ENCODE data around the gene OR2A5.
"Not testable (repeated sequence)": the region's sequence is repeated elsewhere in the genome, so short reads cannot be mapped to it uniquely, and the experiment has no call there.

Gene OR2A5

DNA sequence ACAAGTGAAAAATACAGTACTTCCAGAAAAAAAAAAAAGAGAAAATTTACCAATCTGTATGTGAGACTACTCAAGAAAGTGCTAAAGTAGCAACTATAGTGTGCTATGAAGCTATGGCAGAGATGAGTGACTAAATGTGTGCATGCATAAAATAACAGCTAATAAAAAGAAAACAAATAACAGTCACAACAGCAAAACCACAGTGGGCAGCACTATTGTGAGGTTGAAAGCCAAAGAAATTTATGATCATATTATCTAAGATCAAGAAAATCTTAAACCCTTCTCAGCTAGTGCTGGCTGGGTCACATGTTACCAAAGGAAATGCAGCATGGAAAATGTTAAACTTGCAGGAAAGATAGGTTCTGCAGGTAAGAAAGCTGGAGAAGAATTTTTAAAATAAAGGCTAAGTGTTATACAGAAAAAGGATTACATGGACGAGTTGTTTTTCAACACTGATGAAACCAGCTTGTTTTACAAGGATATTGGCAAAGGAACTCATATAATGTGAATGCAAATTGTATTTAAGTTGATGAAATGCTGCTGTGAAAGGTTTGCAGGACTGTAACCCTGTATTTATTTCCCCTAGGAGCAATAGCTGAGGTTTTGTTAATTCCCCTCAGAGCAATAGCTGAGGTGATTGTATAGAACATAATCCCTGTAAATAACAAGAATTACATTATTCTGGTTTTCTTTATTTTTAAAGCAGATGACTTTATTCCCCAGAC is 15.6 kb upstream of the OR2A5 start:
- DNase-seq (ENCODE audit: low read depth in 2 of 2), result no peak

DNA sequence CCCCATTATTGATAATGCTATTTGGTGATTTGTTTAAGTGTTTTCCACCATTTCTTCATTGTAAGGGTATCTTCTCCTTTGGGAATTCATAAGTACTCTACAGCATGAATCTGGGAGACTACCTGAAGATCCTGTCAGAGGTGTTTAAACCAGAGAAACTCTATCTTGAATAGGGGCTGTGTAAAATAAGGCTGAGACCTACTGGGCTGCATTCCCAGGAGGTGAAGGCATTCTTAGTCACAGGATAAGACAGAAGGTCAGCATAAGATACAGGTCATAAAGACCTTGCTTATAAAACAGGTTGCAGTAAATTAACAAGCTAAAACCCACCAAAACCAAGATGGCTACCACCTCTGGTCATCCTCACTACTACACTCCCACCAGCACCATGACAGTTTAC is 13.4 kb upstream of the OR2A5 start:
- DNase-seq (ENCODE audit: low read depth in 2 of 2), result no peak

DNA sequence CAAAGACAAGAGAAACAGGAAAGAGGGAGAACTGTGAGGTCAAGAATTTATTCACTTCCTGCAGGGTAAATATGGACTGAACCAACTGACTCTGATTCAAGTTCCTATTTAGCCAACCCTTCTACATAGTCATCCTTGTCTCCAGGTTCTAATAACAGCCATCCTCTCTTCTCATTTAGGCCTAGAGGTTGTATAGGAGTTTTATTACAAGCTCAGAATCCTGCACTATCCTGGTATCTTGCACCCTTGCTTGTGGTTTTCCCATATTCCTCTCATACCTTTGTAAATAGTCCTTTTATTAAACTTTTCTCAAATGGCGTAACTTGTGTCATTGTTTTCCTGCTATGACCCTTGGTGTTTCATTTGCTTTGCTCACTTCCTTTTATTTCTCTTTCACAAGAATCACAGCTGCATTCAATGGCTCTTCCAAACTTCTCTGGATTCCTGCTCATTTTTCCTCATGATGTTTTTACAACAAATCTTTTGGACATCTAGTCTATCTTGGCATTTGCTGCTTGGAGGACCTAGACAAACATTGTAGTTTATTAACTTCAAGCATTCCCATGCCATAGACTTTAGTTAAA is 12.4 kb upstream of the OR2A5 start:
- no peak for DNase-seq (ENCODE audit: low read depth in 2 of 2)

DNA sequence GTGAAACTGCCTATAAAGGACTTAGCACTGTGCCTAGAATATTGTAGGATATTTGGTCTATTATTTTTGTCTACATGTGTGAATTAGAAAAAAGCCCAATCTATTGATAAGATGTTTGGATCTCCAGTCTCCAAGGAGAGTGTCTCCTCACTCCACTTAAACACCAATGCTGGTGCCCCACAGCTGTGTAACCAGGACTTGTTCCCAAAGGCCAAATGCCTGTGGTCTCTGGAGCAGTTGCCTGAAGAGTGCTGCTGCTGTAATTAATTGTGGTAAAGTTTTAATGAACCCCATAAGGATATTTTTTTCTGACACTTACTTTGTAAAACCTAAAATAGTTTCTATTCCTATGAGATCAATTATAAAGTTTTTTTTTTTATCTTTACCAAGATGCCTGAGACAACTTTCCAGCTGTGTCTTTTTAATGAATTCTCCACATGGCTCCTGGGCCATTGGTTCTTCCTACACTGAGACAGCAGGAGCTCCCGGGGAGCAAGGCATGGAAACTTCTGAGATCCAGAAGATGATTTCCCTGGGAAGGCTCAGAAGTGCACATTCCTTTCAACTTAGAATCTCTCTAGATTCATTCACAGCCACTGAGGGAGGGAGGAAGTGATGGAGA is 11.2 kb upstream of the OR2A5 start:
- DNase-seq (ENCODE audit: low read depth in 2 of 2), result no peak

DNA sequence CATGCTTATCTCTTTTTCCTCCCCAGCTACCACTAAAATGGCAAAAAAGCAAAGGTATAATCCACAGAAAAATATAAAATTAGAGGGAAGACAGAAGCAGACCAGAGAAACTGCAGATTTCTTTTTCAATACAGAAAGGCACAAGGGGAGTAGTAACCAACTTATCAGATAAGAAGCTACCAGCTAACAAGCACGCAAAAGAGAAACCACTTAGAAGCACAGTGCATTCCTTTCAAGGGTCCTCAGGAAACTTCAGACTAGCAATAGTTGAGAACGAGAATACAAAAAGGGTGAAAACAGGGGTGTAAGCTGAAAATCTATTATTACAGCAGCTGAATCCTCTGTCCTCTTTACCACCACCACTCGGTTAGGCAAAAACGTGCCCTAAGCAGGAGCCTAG is 9.9 kb upstream of the OR2A5 start:
- DNase-seq (ENCODE audit: low read depth in 2 of 2), result no peak

DNA sequence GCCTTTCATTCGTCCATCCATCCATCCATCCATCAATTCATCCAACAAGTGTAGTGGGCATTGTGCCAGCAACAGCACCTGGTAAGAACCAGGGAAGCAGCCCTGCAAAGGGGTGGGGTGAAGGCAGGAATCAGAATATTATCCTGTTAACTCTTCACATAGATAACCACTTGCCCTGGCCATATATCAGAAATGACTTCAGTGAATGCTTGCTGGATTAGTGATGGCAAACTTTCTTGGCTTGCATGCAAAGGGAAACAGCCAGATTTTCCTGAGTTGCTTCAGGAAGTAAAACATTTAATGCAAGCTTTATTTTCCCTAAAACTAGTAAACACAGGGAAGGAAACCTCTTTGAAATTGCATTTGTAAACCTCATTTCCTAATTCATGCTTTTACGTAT is 743 bp downstream of the OR2A5 start:
- DNase-seq (ENCODE audit: low read depth in 2 of 2), result no peak

DNA sequence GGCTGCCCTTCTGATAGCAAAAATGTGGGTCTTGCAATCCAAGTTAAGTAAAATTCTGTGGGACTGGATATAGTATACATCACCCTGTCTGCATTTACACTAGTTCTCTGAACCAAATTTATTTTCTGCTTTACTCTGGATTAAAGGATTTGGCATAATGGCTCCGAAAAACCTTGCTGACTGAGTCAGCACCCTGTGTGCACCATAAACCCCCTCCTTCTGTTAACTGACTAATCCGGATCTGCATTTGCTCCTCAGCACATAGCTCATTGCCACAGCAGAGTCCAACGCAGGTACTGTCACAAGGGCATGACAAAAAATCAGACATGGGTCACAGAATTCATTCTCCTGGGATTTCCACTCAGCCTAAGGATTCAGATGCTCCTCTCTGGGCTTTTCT is 1.3 kb downstream of the OR2A5 start:
- DNase-seq (ENCODE audit: low read depth in 2 of 2), result no peak

DNA sequence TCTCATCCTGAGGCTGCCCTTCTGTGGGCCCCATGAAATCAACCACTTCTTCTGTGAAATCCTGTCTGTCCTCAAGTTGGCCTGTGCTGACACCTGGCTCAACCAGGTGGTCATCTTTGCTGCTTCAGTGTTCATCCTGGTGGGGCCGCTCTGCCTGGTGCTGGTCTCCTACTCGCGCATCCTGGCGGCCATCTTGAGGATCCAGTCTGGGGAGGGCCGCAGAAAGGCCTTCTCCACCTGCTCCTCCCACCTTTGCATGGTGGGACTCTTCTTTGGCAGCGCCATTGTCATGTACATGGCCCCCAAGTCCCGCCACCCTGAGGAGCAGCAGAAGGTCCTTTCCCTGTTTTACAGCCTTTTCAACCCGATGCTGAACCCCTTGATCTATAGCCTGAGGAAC is 2.1 kb downstream of the OR2A5 start:
- not testable (repeated sequence) for DNase-seq (ENCODE audit: low read depth in 2 of 2)

DNA sequence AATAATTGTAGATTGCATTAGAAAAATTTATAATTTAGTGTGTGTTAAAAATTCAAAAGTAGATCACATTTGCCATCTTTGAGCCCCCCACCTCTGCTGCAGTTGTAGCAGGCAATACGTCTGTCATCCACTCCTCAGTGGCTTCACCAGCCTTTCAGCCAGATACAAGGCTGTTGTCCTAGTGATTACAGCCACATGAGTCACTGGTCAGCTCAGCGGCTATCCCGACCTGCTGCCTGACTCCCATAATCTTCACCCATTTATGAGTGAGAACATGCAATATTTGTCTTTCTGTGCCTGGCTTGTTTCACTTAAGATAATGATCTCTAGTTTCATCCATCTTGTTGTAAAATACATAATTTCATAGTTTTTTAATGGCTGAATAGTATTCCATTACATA is 9.2 kb downstream of the OR2A5 start:
- DNase-seq (ENCODE audit: low read depth in 2 of 2), result no peak

DNA sequence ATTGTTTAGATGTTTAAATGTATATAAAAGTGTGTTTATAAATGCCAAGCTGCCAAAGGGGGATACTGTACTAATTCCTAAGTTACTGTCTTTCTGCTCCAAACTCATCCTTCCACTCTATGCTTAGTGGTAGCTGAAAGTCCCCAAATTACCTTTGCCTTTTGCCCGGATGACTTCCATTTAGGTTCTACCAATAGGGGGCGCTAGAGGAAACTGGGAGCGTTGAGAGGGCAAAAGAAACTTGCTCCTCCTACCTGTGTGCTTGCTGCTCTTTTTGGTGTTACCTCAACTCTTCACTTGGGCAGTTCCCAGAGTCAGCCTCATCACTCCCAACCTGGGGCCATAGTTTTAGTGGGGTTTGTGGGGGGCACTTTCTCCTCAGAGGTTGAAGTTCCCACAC is 15.0 kb downstream of the OR2A5 start:
- DNase-seq (ENCODE audit: low read depth in 2 of 2), result no peak

DNA sequence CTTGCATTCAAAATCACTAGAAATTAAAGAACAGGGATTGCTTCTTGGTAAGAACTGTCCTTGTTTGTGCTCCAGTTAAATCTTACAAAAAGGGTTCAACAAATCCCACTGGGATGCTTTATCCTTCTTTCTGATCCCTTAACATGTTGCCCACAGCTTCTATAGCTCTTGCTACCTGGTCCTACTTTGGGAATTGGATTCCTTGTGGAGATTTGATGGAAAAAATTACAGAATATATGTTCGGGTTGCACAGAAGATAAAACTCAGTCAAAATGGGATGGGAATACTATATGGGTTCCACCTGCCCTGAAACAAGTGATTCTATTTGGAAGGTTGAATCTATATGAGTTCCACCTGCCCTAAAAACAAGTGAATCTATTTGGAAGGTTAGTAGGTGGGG is 20.8 kb downstream of the OR2A5 start, which contains the start of gene OR2A25:
TSS of gene OR2A25 (plus strand) at position 301 of the 400 bp plus-strand sequence. CDS start 4,409 bp downstream, outside the sequence.
- no peak for DNase-seq (ENCODE audit: low read depth in 2 of 2)

DNA sequence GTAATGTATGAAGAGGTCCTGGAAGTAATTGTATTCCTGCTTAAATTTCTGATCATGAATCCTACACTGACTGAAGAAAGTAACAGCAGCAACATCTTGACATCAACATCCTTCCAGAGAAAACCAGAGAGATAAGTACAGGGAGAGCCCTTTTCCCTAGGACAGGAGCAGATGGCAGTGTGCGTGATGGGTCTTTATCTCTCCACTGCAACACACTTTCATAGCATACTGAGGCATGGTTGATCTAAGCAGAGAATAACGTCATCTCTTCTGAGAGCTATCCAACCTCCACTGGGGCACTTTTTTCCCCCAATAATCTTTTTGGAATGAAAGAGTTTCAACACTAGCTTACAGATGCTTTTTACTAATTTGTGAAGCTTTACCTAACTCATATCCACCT is 21.2 kb downstream of the OR2A5 start:
- no peak for DNase-seq (ENCODE audit: low read depth in 2 of 2)

DNA sequence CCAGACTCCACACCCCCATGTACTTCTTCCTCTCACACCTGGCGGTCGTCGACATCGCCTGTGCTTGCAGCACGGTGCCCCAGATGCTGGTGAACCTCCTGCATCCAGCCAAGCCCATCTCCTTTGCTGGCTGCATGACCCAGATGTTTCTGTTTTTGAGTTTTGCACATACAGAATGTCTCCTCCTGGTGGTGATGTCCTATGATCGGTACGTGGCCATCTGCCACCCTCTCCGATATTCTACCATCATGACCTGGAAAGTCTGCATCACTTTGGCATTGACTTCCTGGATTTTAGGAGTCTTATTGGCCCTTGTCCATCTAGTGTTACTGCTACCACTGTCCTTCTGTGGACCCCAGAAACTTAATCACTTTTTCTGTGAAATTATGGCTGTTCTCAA is 25.6 kb downstream of the OR2A5 start:
- DNase-seq (ENCODE audit: low read depth in 2 of 2), result no peak

DNA sequence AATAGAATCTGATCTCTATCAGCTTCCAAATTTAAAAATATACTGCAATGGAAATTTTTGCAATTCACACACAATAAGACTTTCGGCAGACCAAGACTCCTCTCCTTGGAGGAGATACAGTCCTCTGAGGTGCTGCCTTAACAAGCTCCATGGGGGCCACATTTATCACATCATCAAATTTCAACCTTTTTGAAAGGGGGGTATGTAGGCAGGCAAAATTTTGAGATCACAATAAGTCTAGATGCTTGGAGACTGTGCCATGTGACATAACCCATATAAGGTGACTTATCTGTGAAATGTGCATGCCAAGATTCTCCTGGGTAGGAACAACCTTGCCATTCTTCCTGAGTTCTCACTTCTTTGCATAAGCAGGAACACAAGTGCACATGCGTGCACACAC is 37.2 kb downstream of the OR2A5 start, which contains the start of gene OR2A12:
TSS of gene OR2A12 (plus strand) at position 301 of the 400 bp plus-strand sequence. CDS start 8,830 bp downstream, outside the sequence.
- DNase-seq (ENCODE audit: low read depth in 2 of 2), result no peak

DNA sequence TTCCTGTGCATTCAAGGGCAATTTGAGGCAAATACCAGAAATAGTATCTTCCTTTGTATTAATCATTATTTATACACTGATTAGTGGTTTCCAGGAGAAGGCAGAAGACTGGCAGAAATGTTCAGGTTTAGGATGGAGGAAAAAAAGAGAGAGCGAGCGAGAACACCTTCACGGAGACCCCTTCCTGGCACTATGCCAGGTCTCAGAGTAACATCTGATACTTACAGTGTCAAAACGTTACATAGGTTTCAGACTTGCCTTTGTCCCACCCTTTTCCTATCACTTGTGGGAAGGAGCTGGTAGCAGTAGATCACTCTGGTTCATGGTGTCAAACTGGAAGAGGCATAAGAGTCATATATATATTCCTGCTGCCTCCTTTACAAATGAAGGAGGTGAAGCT is 38.0 kb downstream of the OR2A5 start:
- DNase-seq (ENCODE audit: low read depth in 2 of 2), result no peak

DNA sequence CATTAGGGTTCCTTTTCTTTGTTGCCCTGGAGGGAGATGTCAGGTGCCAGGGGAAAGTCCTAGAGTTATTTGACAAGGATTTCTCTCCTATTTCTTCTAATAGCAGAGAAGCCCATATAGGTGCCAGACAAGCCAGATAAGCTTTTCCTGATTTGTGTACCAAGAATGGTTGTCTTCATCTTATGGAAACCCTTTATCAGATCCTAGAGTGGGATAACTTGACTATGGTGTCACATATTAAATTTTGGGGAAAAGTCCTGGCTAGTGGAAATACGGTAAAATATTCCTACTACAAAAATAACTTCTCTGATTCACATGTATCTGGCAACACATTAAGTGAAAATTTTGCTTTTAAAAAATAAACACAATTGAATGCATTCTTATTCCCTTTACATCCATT is 38.5 kb downstream of the OR2A5 start:
- no peak for DNase-seq (ENCODE audit: low read depth in 2 of 2)

DNA sequence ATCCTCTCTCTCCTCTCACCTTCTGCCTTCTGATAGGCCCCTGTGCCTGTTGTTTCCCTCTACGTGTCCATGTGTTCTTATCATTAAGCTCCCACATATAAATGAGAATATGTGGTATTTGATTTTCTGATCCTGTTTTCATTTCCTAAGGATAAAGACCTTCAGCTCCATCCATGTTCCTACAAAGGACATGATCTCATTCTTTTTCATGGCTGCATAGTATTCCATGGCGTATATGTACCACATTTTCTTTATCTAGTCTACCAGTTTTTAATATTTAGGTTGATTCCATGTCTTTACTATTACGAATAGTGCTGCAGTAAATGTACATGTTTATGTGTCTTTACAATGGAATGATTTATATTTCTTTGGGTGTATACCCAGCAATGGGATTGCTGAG is 41.9 kb downstream of the OR2A5 start:
- no peak for DNase-seq (ENCODE audit: low read depth in 2 of 2)

DNA sequence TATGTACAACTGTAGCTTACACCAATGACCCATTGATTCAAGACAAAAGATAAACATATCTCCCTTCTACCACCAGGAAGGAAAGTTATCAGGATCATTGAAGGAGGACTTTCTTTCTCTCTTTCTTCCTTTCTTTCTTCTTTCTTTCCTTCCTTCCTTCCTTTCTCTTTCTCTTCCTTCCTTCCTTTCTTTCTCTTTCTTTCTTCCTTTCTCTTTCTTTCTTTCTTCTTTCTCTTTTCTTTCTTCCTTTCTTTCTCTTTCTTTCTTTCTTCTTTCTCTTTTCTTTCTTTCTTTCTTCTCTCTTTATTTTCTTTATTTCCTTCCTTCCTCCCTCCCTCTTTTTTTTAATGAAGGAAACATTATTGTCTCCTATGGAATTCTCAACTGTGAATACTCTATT is 50.0 kb downstream of the OR2A5 start:
- no peak for DNase-seq (ENCODE audit: low read depth in 2 of 2)

DNA sequence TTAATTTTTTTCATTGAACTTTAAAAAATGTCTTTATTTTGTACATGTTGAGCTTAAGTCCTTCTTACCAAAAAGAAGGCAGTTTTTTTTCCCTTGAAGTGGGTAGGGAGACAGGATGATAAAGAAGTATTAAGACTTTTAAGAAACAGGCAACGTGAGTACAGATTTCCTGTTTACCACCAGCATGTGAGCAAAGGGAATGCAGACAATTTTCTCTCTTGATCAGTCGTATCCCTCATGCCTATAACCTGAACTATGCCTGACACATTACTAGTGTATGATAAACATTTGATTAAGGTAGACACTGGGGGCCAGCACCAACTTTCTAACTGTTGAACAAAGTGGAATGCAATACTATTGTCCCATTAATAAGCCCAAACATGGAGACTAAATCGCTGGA is 51.9 kb downstream of the OR2A5 start:
- no peak for DNase-seq (ENCODE audit: low read depth in 2 of 2)

DNA sequence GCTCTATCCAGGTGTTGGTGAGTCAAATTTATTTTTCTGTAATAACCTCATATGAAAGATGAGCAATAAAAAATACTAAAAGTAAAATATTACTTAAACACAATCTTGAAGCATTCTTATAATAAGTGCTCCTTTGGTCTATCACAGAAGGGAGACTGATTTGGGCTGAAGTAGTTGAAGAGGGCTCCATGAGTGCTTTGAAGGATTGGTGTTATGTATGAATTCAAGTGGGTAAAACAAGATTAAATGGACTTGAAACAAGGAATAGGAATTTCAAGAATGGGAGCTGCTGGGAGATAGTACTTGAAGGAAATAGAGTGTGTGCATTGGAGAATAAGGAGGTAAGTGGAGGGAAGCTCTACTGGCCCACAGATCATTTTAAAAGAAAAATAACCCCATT is 53.3 kb downstream of the OR2A5 start:
- no peak for DNase-seq (ENCODE audit: low read depth in 2 of 2)

DNA sequence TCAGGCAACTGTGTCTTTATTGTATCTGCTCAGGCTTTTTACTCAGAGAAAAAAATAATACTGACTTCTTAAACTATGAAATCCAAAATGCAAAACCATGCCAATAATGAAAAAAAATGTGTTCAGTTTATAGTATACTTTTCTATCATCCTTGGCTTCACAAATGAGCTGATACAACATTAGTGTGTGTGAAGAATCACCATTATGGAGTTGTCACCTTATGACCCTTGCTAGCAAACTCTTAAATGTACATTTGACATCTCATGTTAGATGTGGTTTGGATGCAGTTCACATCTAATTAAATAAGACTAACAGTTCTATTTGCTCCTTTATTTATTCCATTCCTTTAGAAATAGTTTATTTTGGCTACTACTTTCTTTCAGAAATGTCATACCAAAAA is 56.5 kb downstream of the OR2A5 start:
- DNase-seq (ENCODE audit: low read depth in 2 of 2), result no peak
